K562 (cell line): ENCODE results near the gene GHRH. TPM values are rescaled to one million over a fixed set of nuclear protein-coding genes. Genes with fewer than 3 reads are reported as not detected.
A peak's percentile ranks its signal among the peaks of the same experiment; 100 is the strongest.

Experiments
- BRD4 ChIP-seq: fragments of 200-600 bp; sonication (generic); IDR thresholded peaks from 2 replicates; pipeline ENCODE4 v1.6.1; 2017; ENCODE audit warnings: inconsistent platforms
- GTF3C2 ChIP-seq: IDR thresholded peaks from 3 replicates; pipeline ENCODE4 v1.6.1; 2011; ENCODE audit warnings: borderline replicate concordance, mild to moderate bottlenecking, moderate library complexity; ENCODE audit not compliant: insufficient read length; ENCODE audit errors: extremely low read depth
- HDAC8 ChIP-seq: fragments of 450-650 bp; IDR thresholded peaks from 2 replicates; pipeline ENCODE4 v1.6.1; 2016; ENCODE audit warnings: mild to moderate bottlenecking, missing genetic modification characterization, moderate library complexity, missing compliant biosample characterization
- RBFOX2 ChIP-seq: fragments of 200-400 bp; formaldehyde crosslinking; IDR thresholded peaks from 2 replicates; pipeline ENCODE4 v1.6.1; 2017; ENCODE audit warnings: low read depth, mild to moderate bottlenecking, low read length, moderate library complexity
- ZBTB2 ChIP-seq: fragments of 450-650 bp; IDR thresholded peaks from 2 replicates; pipeline ENCODE4 v1.6.1; 2016; ENCODE audit warnings: antibody characterized with exemption
- ZHX1 ChIP-seq: fragments of 150-350 bp; conservative IDR thresholded peaks from 2 replicates; pipeline ENCODE4 v1.6.1; 2014; ENCODE audit warnings: low read length
- ZNF318 ChIP-seq, 2 experiments: fragments of 450-650 bp; IDR thresholded peaks; 2 replicates each; pipeline ENCODE4 v1.6.1; 2016; ENCODE audit warnings: mild to moderate bottlenecking in 2 of 2, borderline replicate concordance in 1 of 2, low read depth in 1 of 2, moderate library complexity in 1 of 2
- ZNF655 ChIP-seq: fragments of 250-450 bp; sonication (Bioruptor Pico); IDR thresholded peaks from 2 replicates; pipeline ENCODE4 v1.5.0; 2021
- polyA plus RNA-seq, 8 experiments: library from polyadenylated mRNA; depleted of rRNA in 4 of 8; stranded (reverse) in 5 of 8; unstranded in 3 of 8; fragments of >200 nt; fragmentation: Nextera tagmentation in 2 of 8; fragmentation: Illumina TruSeq in 1 of 8; extraction: Ambion mirVana in 2 of 8; extraction: Trizol in 1 of 8; gene quantifications; 2 replicates each; pipeline versions ENCODE4 v1.2.1 to v1.2.3, GENCODE V29; 2011 to 2014; ENCODE audit warnings: inconsistent platforms in 1 of 8, missing spikeins in 1 of 8
- total RNA-seq, 7 experiments: library from RNA; depleted of rRNA in 6 of 7; stranded (reverse); fragments of >200 nt in 6 of 7; fragmentation: Illumina TruSeq in 2 of 7; extraction: Trizol in 2 of 7; gene quantifications; 2 replicates each; pipeline versions ENCODE4 v1.2.1 to v1.2.3, GENCODE V29; 2011 to 2021; ENCODE audit warnings: low replicate concordance in 1 of 7

The GHRH gene
- total and polyA plus RNA-seq, 9 of the 15 experiments (the other 6 are each of a cell fraction or from before 2014, with no cell fraction given): not detected

- TF ChIP-seq GTF3C2: no peak
- TF ChIP-seq ZHX1: no peak
- no peak for TF ChIP-seq RBFOX2
- 0 out of 2 replicates have a peak, but pooled peaks have one; percentile 24 for TF ChIP-seq ZBTB2
- TF ChIP-seq HDAC8 (tag): no peak
- no peak for TF ChIP-seq BRD4
- TF ChIP-seq ZNF655: no peak
- TF ChIP-seq ZNF318 (IDR thresholded peaks at IDR 0.05; ENCODE audit: borderline replicate concordance in 1 of 2, low read depth in 1 of 2): no peak
Observed at GRCh38 chr20:37299718-37300528, 38.3 kb upstream of the GHRH start (continued).
